GM21390 (cell line): ENCODE results near the gene ABHD15.
"Not testable (repeated sequence)": the region's sequence is repeated elsewhere in the genome, so short reads cannot be mapped to it uniquely, and the experiment has no call there.

Experiments used
- ATAC-seq: cut with Tn5 transposase; IDR thresholded peaks from one replicate; pipeline ENCODE4 v1.9.1; 2021; ENCODE audit not compliant: unreplicated experiment

The ABHD15 gene

DNA sequence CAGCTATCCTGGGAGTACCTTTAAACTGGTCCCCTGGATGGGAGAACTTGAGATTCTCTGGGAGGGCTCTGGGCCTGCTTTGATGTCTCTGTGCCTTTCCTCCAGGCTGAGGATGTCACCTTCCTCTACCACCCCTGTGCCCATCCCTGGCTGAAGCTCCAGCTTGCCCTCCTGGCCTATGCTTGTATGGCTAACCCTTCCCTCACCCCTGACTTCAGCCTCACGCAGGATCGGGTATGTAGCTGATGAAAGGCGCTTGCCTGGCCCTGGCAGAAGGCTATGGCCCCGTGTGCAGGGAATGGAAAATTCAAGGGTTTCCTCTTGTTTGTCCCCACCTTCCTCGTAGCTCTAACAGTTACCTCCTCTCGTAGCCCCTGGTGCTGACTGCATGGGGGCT is 4.6 kb upstream of the ABHD15 start:
- no peak for ATAC-seq

DNA sequence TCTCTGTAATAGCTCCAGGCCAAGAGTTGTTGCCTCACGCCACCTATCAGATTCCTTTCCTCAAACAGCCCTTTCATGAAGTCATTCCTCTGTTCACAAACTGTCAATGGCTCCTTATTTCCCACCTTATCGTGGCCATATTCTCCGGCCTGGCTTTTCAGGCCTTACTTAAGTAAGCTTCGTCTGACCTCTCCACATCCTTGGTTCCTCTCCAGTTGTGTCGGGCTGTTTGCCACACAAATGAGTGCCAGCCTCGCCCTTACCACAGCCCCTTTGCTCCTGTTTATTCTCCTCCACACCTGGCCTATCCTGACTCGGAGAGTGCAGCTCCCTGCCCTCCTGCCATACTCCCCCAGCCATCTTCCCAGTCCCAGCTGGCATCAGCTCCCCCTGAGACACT is 3.7 kb upstream of the ABHD15 start:
- no peak for ATAC-seq

GRCh38 chr17:29569245-29569950 is 2.6 kb upstream of the ABHD15 start:
- no peak for ATAC-seq

DNA sequence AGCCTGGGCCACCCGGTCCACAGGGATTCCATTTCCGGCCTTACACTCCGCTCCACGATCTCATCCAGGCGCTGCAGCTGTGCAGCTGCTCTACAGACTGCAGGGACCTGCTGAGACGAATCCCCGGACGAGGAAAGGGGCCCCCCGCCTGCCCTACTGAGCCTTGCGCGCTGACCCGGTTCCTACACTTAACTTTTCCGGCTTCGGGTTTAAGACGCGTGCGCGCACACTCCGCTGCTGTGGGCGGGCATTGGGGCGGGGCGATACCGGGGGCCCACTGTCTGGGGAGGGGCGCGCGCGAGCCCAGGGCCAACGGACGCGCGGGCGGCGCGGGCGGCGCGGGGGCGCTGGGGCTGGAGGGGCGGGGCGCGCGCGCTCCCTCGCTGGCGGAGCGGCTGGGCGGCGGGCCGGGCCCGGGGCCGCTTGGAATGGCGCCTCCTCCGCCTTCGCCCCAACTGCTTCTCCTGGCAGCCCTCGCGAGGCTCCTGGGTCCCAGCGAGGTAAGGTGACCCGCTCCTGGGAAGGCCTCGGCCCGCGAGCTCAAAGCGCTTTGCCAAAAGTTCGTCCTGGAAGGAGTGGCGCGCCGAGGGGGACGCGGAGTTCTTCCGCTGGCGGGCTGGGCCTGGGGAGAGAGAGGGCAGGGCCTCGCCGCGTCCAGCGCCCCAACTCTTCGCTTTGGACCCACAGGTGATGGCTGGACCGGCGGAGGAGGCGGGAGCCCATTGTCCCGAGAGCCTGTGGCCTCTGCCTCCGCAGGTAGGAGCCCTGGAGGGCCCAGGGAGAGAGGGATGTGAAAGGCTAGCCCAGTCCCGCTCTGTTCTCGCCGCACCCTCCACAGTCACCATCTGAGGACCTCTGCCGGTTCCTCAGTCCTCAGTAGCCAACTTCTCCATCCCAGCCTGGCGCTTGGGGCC is 1.8 kb upstream of the ABHD15 start, which contains the start of gene TP53I13:
Gene TP53I13, plus strand, starts transcription at position 371 of the 914 bp plus-strand sequence. Its CDS starts 58 bp downstream, at position 429.
- peak; percentile 30 for ATAC-seq

GRCh38 chr17:29567554-29568330 is 905 bp upstream of the ABHD15 start:
- peak; percentile 42 for ATAC-seq

GRCh38 chr17:29567304-29567553 is 392 bp upstream of the ABHD15 start:
- ATAC-seq, result no peak

GRCh38 chr17:29565643-29566472 is 979 bp downstream of the ABHD15 start:
- ATAC-seq, result no peak

GRCh38 chr17:29563816-29564215 is 3.0 kb downstream of the ABHD15 start:
- no peak for ATAC-seq

DNA sequence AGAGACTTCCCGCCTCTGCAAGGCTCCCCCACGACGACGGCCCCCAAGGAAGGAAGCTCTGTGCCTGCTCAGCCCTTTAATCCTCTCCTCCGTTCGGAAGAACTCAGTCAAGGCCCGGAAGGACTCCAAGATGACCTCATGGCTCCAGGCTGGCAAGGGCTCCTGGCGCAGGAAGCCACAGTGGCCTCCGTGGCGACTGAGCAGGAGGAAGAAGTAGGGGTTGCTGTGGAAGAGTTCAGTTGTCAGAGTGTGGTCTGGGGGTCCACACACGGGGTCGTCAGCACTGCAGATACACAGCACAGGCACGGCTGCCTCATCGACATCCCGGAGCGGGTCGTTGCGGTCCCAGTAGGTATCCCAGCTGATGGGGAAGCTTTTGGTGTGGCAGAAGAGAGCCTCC is 4.2 kb downstream of the ABHD15 start:
- no peak for ATAC-seq

DNA sequence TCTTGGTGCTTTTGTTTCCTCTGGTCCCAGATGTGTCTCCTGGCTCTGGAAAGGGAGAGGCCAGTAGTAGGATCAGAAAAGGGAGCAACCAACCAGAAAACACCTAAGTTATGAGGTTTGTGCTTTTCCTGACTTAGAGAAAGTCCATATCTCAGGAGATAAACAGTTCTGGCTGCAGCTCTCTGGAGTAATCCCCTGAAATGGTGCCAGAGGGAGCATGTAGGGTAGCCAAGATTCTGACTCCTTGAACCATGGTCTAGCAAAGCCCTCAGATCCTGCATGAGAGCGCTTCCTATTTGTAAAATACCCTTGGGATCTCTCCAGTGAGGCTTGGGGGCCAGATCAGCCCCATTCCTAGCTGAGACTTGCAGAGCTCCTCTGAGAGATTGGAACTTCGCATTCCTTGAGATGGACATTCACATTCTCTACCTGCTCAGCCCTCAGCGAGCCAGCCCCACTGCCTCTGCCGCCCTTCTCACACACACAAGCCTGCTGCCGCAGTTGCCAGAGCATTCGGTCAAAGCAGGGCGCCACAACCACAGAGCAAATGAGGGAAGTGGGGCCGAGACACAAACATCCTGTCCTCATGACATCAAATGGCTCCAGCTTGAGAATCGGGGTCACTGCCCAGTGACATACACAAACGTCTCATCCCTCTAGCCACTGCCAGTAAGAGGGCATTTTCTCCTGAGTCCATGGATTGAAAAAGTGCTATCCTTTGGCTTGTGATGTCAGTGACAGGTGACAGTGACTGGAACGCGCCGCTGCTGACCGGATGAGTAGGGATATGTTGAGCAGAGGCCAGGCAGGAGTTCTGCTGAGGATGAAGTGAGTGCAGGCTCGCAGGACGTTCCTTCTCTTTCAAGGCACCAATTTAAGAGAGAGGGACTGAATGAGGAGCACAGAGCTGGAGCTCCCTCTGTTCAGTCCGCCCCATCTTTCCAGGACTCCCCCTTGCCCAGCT is 5.0 kb downstream of the ABHD15 start:
- ATAC-seq, result no peak

DNA sequence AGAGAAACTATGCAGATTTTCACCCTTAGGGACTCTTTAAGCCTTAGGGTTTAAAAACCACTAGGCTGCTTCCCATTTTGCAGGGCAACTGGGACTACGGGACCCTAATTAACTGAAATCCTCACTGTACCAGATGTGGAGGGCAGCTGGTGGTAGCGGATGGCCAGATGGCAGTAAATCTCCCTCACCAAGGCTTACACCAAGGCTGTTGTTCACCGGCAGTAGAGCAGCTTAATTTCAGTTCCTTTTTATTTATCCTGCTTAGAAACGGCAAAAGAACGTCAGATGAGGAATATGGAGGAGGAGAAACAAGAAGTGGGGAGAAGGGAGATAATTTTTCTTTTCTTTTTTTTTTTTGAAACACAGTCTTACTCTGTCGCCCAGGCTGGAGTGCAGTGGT is 6.5 kb downstream of the ABHD15 start:
- ATAC-seq, result no peak

DNA sequence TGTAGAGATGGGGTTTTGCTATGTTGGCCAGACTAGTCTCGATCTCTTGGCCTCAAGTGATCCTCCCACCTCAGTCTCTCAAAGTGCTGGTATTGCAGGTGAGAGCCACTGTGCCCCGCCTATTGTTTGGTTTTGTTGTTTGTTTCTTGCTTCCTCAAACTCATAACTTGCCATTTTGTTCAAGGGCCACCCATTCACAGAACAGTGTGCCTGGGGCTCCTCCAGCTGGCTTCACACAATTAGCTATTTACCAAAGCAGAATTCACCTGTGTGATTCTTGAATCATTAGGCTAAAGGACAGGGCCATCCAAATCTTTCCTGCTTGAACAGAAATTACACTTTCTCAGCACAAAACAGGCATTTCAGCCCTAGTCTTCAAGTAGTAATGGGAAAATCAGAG is 7.2 kb downstream of the ABHD15 start:
- ATAC-seq, result no peak

GRCh38 chr17:29558139-29558538 is 8.7 kb downstream of the ABHD15 start:
- ATAC-seq, result not testable (repeated sequence)

DNA sequence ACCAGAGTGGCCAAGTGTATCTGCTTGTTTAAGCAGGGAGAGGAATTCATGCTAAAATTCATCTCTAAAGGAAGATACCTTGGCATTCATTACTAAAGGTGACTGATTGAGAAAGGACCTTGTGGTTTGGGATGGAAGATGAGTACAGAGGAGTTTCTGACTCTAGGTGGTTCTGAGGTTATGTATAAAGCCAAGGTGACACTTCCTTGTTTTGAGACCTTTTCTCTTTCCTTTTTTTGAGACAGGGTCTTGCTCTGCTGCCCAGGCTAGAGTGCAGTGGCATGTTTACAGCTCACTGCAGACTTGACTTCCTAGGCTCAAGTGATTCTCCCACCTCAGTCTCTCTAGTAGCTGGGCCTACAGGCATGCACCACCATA is 9.1 kb downstream of the ABHD15 start:
- no peak for ATAC-seq

DNA sequence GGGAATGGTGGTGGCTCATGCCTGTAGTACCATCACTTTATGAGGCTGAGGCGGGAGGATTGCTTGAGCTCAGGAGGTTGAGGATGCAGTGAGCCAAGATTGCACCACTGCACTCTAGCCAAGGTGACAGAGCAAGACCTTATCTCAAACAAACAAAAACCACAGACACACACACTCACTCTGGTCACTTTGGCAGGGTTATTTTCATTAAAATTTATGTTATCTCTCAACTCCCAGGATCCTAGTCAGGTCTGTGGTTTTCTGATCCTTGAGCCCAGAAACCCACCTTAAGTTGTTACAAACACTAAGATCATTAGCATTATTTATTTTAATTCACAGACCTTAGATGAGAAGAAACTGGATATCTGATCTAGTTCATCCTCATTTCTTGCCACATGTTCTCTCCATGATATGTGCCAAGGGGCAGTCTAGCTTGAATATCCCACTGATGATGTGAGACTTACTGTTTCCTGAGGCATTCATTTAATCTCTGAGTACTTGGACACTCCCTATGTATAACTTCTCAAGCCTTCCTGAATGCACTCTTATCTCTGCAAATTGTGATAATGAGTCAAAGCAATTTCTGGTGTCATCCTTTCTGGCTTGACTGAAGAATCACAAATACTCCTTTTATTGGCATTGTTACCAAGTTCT is 9.6 kb downstream of the ABHD15 start:
- ATAC-seq, result no peak

DNA sequence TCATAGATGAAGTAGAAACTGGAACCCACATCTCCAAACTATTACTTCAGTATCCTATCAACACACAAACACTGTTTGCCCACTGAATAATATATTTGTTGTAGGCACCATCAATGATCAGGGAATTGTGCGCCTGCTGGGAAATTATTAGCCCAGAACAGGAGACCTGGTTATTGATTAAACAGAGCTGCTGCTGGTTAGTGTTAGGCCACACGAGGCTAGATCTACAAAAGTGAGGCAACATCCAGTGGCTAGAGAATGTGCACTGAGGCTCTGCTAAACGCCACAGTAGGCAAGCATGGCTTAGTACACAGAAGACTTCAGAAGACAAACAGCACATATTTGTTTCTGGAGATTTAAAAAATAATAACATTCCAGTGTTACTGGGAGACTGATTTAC is 11.0 kb downstream of the ABHD15 start:
- ATAC-seq, result no peak

DNA sequence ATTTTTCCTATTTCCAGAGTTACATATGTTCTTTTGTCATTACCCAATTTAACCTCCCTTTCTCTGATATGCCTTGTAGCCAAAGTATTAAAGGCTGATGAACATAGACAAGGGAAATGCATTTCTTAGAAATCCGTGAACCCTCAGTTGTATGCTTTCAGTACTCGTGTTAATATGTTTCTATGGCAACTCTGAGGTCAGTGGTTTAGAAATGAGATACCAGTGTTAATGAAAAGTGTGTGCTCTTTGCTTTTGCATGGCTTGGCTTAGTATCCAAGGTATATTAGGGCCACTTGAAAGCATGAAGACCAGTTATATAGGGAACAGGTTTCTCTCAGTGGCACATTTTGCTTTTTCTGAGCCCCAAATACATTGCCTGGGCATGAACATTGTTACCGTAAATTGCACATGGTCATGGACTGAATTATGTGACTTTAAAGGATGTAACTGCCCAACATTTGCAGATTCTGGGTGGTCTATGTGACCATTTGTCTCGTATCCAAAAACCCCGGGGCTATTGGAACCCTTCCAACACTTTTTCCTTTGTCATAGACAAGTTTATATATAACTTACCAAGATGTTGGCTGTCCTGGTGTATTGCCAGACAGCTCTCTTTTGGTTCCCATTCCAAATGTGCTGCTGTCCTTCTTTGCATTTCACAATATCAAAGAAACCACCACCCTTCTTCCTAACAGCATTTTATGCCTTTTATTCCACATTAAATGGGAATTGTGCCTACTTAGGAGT is 17.5 kb downstream of the ABHD15 start:
- ATAC-seq, result no peak

DNA sequence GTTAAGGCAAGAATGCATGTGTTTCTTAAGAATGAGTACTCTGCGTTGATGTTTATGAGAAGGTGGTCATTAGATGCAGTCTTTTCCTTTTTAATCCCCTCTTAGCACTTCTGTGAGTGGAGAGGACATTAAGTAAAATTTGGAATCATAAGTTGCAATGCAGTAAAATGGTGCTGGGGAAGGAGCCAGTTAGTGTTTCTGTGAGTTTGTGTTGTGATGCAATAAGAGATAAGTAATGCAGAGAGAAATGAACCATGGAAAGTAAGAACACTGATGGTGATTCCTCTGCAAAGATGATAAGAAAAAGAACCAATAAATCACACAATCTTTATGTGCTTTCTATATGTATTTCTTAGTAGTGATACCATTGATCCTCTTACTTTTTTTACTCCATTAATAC is 20.0 kb downstream of the ABHD15 start:
- ATAC-seq, result no peak

DNA sequence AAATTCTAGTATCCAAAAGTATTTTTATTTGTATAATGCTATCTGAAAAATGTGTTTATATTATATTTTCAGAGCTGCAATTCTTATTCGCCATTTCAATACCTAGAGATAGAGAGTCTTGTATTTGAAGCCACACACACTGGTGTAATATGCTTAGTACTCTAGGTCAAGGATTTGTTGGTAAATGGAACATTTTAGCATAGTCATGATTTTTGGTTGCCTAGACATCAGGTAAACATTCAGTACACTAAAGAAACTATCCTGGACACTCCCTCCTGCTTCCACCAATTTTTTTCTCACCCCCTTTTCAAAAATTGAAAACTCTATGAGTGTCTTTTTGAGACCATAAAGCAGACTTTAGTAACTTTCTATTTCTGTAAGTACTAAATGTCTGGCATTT is 20.8 kb downstream of the ABHD15 start:
- no peak for ATAC-seq
